ENCODE data around the gene DCBLD1. TPM values are rescaled to one million over a fixed set of nuclear protein-coding genes. Genes with fewer than 3 reads are reported as not detected.
"Not testable (repeated sequence)": the region's sequence is repeated elsewhere in the genome, so short reads cannot be mapped to it uniquely, and the experiment has no call there.

Gene DCBLD1
- total RNA-seq, 4 donors from 2014 or later: 6.9 to 13.2 (median 10.0) TPM

- H3K4me3 ChIP-seq: no peak overlapping the region
- no peaks in the 10 kb centered on the region for H3K36me3 ChIP-seq
- H3K27ac ChIP-seq: no peak overlapping the region
- WGBS, 2 donors: 48 to 55% methylated on average over 2 of the region's 2 CpGs
- DNase-seq (ENCODE audit: low spot score in 2 of 2): no peak
- peaks cover 0 to 3% of the 10 kb centered on the region in 2 donors for H3K27me3 ChIP-seq
- no peaks in the 10 kb centered on the region for H3K4me1 ChIP-seq
- TF ChIP-seq POLR2A (IDR thresholded peaks at IDR 0.05) (no peak), CTCF (IDR thresholded peaks at IDR 0.05) (no peak), EP300 (IDR thresholded peaks at IDR 0.05) (no peak)
- no peaks in the 10 kb centered on the region for H3K9me3 ChIP-seq
These were observed 17.8 kb upstream of the DCBLD1 start for GRCh38 chr6:117464700-117465099.

GRCh38 chr6:117465691-117466090 lies 16.8 kb upstream of the DCBLD1 start:
- peaks cover 0 to 3% of the 10 kb centered on the region in 2 donors for H3K27me3 ChIP-seq
- 27 to 32% methylated on average over 1 of the region's 1 CpG for WGBS, 2 donors
- no peak for DNase-seq (ENCODE audit: low spot score in 2 of 2)
- H3K4me1 ChIP-seq: no peaks in the 10 kb centered on the region
- no peak overlapping the region for H3K4me3 ChIP-seq
- TF ChIP-seq POLR2A (IDR thresholded peaks at IDR 0.05) (no peak), EP300 (IDR thresholded peaks at IDR 0.05) (no peak), CTCF (IDR thresholded peaks at IDR 0.05) (no peak)
- no peaks in the 10 kb centered on the region for H3K9me3 ChIP-seq
- H3K36me3 ChIP-seq: no peaks in the 10 kb centered on the region
- no peak overlapping the region for H3K27ac ChIP-seq

GRCh38 chr6:117467876-117468275 lies 14.6 kb upstream of the DCBLD1 start:
- no peak for TF ChIP-seq CTCF (IDR thresholded peaks at IDR 0.05)
- no peak for TF ChIP-seq EP300 (IDR thresholded peaks at IDR 0.05)
- no peak for TF ChIP-seq POLR2A (IDR thresholded peaks at IDR 0.05)
- H3K27ac ChIP-seq: no peak overlapping the region
- 72 to 76% methylated on average over 4 of the region's 4 CpGs for WGBS, 2 donors
- no peaks in the 10 kb centered on the region for H3K9me3 ChIP-seq
- peaks cover 0 to 3% of the 10 kb centered on the region in 2 donors for H3K27me3 ChIP-seq
- no peak overlapping the region for H3K4me3 ChIP-seq
- no peak for DNase-seq (ENCODE audit: low spot score in 2 of 2)
- no peaks in the 10 kb centered on the region for H3K4me1 ChIP-seq
- H3K36me3 ChIP-seq: no peaks in the 10 kb centered on the region

GRCh38 chr6:117468527-117468926 lies 13.9 kb upstream of the DCBLD1 start:
- not testable (repeated sequence) for H3K36me3 ChIP-seq; H3K4me3 ChIP-seq; H3K9me3 ChIP-seq; H3K27ac ChIP-seq; H3K27me3 ChIP-seq; DNase-seq (ENCODE audit: low spot score in 2 of 2); H3K4me1 ChIP-seq
- WGBS, 2 donors: 80 to 81% methylated on average over 4 of the region's 4 CpGs

DNA sequence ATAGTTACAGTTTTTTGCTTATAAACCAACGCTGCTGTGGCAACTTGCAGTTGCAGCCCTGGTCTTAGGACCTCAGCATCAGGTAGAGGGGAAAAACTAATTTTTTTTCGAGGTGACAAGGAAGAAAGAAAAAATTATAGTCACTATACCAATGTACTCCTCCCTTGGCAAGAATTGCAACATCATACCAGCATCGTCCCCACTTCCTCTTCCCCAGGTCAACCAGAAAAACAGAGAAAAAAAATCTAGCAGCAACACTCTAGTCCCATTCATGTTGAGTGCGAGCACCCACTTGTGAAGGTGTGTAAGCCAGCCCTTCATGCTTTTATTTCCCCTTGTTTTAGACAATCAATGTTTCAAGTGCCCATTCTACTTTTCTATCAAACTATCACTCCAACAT lies 13.1 kb upstream of the DCBLD1 start:
- no peak for DNase-seq (ENCODE audit: low spot score in 2 of 2)
- WGBS, 2 donors: 74 to 83% methylated on average over 4 of the region's 4 CpGs
- Histone ChIP-seq H3K27me3 (peaks cover 0 to 3% of the 10 kb centered on the region in 2 donors), H3K36me3 (no peaks in the 10 kb centered on the region), H3K9me3 (no peaks in the 10 kb centered on the region), H3K27ac (no peak overlapping the region), H3K4me3 (no peak overlapping the region), H3K4me1 (no peaks in the 10 kb centered on the region)
- TF ChIP-seq POLR2A (IDR thresholded peaks at IDR 0.05) (no peak), CTCF (IDR thresholded peaks at IDR 0.05) (no peak), EP300 (IDR thresholded peaks at IDR 0.05) (no peak)

GRCh38 chr6:117469791-117470190 lies 12.7 kb upstream of the DCBLD1 start:
- no peaks in the 10 kb centered on the region for H3K4me1 ChIP-seq
- peaks cover 0 to 3% of the 10 kb centered on the region in 2 donors for H3K27me3 ChIP-seq
- TF ChIP-seq EP300 (IDR thresholded peaks at IDR 0.05) (no peak), CTCF (IDR thresholded peaks at IDR 0.05) (no peak), POLR2A (IDR thresholded peaks at IDR 0.05) (no peak)
- WGBS, 2 donors: 88 to 89% methylated on average over 3 of the region's 3 CpGs
- no peak for DNase-seq (ENCODE audit: low spot score in 2 of 2)
- H3K9me3 ChIP-seq: no peaks in the 10 kb centered on the region
- no peak overlapping the region for H3K27ac ChIP-seq
- H3K4me3 ChIP-seq: no peak overlapping the region
- no peaks in the 10 kb centered on the region for H3K36me3 ChIP-seq

Data from tibial nerve (tissue), 4 donors.